HG03280 (cell line): Measurements from ENCODE around the gene C1QTNF6.
"Not testable (repeated sequence)": the region's sequence is repeated elsewhere in the genome, so short reads cannot be mapped to it uniquely, and the experiment has no call there.

Experiments
- ATAC-seq: cut with Tn5 transposase; IDR thresholded peaks from one replicate; pipeline ENCODE4 v1.9.1; 2021; ENCODE audit warnings: mild to moderate bottlenecking, moderate library complexity; ENCODE audit not compliant: unreplicated experiment

The C1QTNF6 gene

GRCh38 chr22:37187891-37188761 is at the start of gene C1QTNF6:
C1QTNF6 (minus strand) TSS chr22:37188247; CDS start chr22:37188213, 34 bp downstream.
- no peak for ATAC-seq

- ATAC-seq: no peak
These were observed 48.0 kb upstream of the C1QTNF6 start for GRCh38 chr22:37235897-37236607.

GRCh38 chr22:37234736-37235711 is 47.0 kb upstream of the C1QTNF6 start:
- ATAC-seq: no peak

- no peak for ATAC-seq
These were observed 45.9 kb upstream of the C1QTNF6 start for GRCh38 chr22:37233751-37234631.

- not testable (repeated sequence) for ATAC-seq
These were observed 45.3 kb upstream of the C1QTNF6 start for GRCh38 chr22:37233371-37233750.

DNA sequence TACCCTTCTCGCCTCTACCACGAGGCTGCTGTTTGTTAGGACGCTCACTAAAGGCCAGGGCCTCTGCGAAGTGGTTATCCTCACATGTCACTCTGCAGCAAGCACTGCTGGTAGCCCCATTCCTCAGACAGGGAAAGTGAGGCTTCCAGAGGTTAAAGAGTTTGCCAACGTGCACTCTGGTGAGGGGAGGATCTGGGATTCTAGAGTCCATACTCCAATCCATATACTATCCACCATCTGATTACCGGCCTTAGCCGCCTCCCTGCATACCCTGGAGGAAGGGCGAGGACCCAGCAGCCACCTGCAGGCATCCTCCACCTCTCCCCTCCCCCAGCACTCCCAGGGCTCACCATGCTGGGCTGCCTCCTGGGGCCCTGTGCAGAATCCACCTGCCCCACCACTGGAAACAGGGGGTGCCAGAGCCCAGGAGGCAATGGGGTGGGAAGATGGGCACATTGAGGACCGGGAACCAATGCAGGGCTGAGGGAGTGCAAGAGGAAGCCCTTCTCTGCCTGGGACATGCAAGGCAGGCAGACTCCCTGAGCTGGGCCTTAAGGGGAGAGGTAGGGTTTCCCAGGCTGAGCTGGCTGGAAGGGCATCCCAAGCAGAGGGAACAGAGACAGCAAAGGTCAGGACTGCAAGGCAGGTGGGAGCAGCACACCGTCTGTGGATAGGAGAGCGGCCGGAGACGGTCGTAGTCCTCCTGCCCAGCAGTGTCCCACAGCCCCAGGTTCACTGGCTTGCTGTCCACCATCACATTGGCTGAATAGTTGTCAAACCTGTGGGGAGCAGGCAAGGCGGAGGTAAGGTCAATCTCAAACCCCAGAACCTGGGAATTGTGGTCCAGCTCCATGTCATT is 44.3 kb upstream of the C1QTNF6 start:
- ATAC-seq: no peak

DNA sequence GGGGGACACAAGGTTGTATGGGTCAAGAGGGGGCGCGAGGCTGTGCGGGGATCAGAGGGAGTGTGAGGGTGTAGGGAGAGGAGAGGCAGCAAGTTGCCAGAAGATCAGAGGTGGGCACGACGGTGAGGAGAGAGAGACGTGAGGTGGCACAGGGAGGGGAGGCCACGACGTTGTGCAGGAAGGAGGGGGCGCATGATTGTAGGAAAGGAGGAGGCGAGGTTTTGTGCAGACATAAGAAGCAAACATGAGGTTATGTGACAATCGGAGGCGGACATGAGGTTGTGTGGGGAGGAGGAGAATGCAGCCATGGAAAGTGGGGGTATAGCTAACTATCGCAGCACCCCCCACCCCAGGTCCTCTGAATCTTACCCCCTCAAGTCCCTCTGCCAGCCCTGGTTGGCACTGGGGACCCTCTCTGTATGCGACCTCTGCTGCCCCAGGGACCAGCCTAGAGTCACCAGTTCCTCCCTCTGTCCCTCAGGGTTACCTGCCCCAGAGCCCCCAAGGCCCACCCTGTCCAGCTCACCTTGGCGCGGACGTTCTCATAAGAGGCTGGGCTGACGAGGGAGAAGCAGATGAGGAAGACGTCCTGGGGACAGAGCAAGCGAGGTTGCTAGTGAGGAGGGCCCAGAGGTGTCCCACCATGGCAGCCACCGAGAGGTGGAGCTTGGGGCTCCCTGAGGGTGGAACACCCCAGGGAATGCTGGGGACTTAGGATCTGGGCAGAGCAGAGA is 43.5 kb upstream of the C1QTNF6 start:
- ATAC-seq: no peak

- no peak for ATAC-seq
These were observed 42.8 kb upstream of the C1QTNF6 start for GRCh38 chr22:37230673-37231405.

- no peak for ATAC-seq
These were observed 42.0 kb upstream of the C1QTNF6 start for GRCh38 chr22:37229805-37230672.

- no peak for ATAC-seq
These were observed 41.2 kb upstream of the C1QTNF6 start for GRCh38 chr22:37229012-37229804.

- no peak for ATAC-seq
These were observed 40.3 kb upstream of the C1QTNF6 start for GRCh38 chr22:37228106-37229011.

GRCh38 chr22:37226514-37226913 is 38.5 kb upstream of the C1QTNF6 start:
- ATAC-seq: no peak

DNA sequence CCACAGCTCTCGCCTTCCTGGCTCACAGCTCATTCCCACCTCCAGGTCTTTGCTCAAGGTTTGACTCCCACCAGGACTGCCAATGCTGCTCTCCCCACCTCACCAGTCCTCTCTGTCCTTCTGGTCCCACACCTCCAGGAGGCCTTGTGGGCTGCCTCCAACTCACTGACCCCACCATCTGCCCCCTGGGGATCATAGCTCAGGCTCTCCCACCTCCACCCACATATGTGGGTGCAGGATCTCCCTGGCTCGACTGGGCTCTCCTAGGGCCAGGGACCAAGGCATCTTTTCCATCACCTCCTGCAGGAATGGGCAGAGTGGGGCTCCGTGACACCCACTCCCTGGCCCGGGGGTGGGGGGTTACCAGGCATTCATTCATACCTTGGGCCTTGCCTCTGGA is 38.0 kb upstream of the C1QTNF6 start:
- ATAC-seq: no peak

GRCh38 chr22:37225481-37225880 is 37.4 kb upstream of the C1QTNF6 start:
- no peak for ATAC-seq
